Hepatocyte (in vitro differentiated cells): ENCODE results near the gene TPSG1.
"Not testable (repeated sequence)": the region's sequence is repeated elsewhere in the genome, so short reads cannot be mapped to it uniquely, and the experiment has no call there.

Experiments used
- CTCF ChIP-seq: fragments of 200-600 bp; sonication (generic); IDR thresholded peaks from 2 replicates; pipeline ENCODE4 v1.5.1; 2016; ENCODE audit warnings: antibody characterized with exemption, mild to moderate bottlenecking; ENCODE audit not compliant: poor library complexity
- EZH2 ChIP-seq: fragments of 200-600 bp; sonication (generic); IDR thresholded peaks from 2 replicates; pipeline ENCODE4 v1.6.1; 2016; ENCODE audit warnings: antibody characterized with exemption, mild to moderate bottlenecking, borderline replicate concordance
- EZH2phosphoT487 ChIP-seq: fragments of 200-600 bp; sonication (generic); IDR thresholded peaks from one replicate; pipeline ENCODE4 v1.6.1; 2018; ENCODE audit warnings: antibody characterized with exemption, mild to moderate bottlenecking, low read depth, moderate library complexity; ENCODE audit not compliant: unreplicated experiment, severe bottlenecking

- TF ChIP-seq CTCF, EZH2, EZH2phosphoT487: not testable (repeated sequence)
Observed at GRCh38 chr16:1269418-1269817, 44.4 kb upstream of the TPSG1 start.
